IMR-90 (cell line): ENCODE data around the gene REV3L. TPM values are rescaled to one million over a fixed set of nuclear protein-coding genes. Genes with fewer than 3 reads are reported as not detected.

ENCODE experiments used
- ATAC-seq: fragments of 200-7000 bp; cut with Tn5 transposase; 2 replicates; pipeline ENCODE4 v1.9.1; 2020; ENCODE audit warnings: low read depth, mild to moderate bottlenecking, moderate library complexity
- BruUV-seq: library from RNA; stranded (reverse); fragments of 400-500 nt; replicated peaks from 2 replicates; lab custom pipeline; 2021; lab: Mats Ljungman, UMichigan
- CTCF ChIA-PET: fragments of 300-600 bp; formaldehyde crosslinking; extraction: SDS; loops from one replicate; lab custom pipeline; 2021; ENCODE audit warnings: antibody characterized with exemption; lab: Yijun Ruan, JAX
- POLR2A ChIA-PET: fragments of 300-600 bp; sonication (Branson Sonifier 250); formaldehyde crosslinking; loops from one replicate; lab custom pipeline; 2022; ENCODE audit warnings: antibody characterized with exemption; ENCODE audit not compliant: unreplicated experiment; lab: Charles Lee
- DNase-seq: peaks from one replicate; pipeline ENCODE4 v3.0.0; 2013
- H2AFZ ChIP-seq: replicated peaks from 2 replicates; pipeline ENCODE3; 2013; ENCODE audit warnings: low read length, mild to moderate bottlenecking; ENCODE audit not compliant: poor library complexity
- H2AK5ac ChIP-seq: 2 replicates; pipeline ENCODE4 v1.6.1; 2013; ENCODE audit warnings: low read depth, low read length, inconsistent platforms
- H2AK9ac ChIP-seq: replicated peaks from 2 replicates; pipeline ENCODE3; 2013; ENCODE audit warnings: mild to moderate bottlenecking, low read depth, low read length, moderate library complexity; ENCODE audit not compliant: poor library complexity
- H2BK120ac ChIP-seq: 2 replicates; pipeline ENCODE4 v1.6.1; 2013; ENCODE audit warnings: low read depth, low read length, inconsistent platforms
- H2BK15ac ChIP-seq: 3 replicates; pipeline ENCODE4 v1.6.1; 2013; ENCODE audit warnings: low read depth, low read length, inconsistent platforms
- H2BK20ac ChIP-seq: 2 replicates; pipeline ENCODE4 v1.6.1; 2013; ENCODE audit warnings: low read depth, mild to moderate bottlenecking, inconsistent platforms, low read length, moderate library complexity
- H2BK5ac ChIP-seq: 2 replicates; pipeline ENCODE4 v1.6.1; 2013; ENCODE audit warnings: mild to moderate bottlenecking, low read depth, low read length, inconsistent platforms; ENCODE audit not compliant: poor library complexity, severe bottlenecking
- H3K14ac ChIP-seq: replicated peaks from 2 replicates; pipeline ENCODE4 v1.6.1; 2013; ENCODE audit warnings: low read depth, low read length, inconsistent platforms
- H3K18ac ChIP-seq: 2 replicates; pipeline ENCODE4 v1.6.1; 2013; ENCODE audit warnings: low read depth, low read length, control low read depth
- H3K23ac ChIP-seq: 2 replicates; pipeline ENCODE4 v1.6.1; 2013; ENCODE audit warnings: low read depth, low read length, inconsistent platforms
- H3K27ac ChIP-seq: 2 replicates; pipeline ENCODE4 v1.5.1; 2013; ENCODE audit warnings: mild to moderate bottlenecking, control low read depth, low read length; ENCODE audit not compliant: insufficient read depth
- H3K27me3 ChIP-seq: 2 replicates; pipeline ENCODE4 v1.6.1; 2013; ENCODE audit warnings: low read length; ENCODE audit not compliant: control insufficient read depth, insufficient read depth
- H3K36me3 ChIP-seq: 2 replicates; pipeline ENCODE4 v1.6.1; 2013; ENCODE audit warnings: low read length, mixed read lengths; ENCODE audit not compliant: control insufficient read depth, insufficient read depth
- H3K4ac ChIP-seq: 2 replicates; pipeline ENCODE4 v1.6.1; 2013; ENCODE audit warnings: low read depth, low read length, inconsistent platforms
- H3K4me1 ChIP-seq: 2 replicates; pipeline ENCODE4 v1.6.1; 2013; ENCODE audit warnings: low read length, mixed read lengths; ENCODE audit not compliant: control insufficient read depth, insufficient read depth
- H3K4me2 ChIP-seq: 2 replicates; pipeline ENCODE4 v1.6.1; 2013; ENCODE audit warnings: low read depth, mild to moderate bottlenecking, control low read depth, low read length, moderate library complexity
- H3K4me3 ChIP-seq: 2 replicates; pipeline ENCODE4 v1.5.1; 2013; ENCODE audit warnings: low read depth, mild to moderate bottlenecking, control low read depth, low read length, moderate library complexity; ENCODE audit not compliant: insufficient read depth
- H3K56ac ChIP-seq: 2 replicates; pipeline ENCODE4 v1.6.1; 2013; ENCODE audit warnings: low read length, inconsistent platforms; ENCODE audit not compliant: insufficient read depth; ENCODE audit errors: extremely low read depth
- H3K79me1 ChIP-seq, 2 experiments: 2 replicates each; pipeline ENCODE4 v1.6.1; 2013; ENCODE audit warnings: low read length in 2 of 2, inconsistent platforms in 1 of 2, low read depth in 1 of 2
- H3K9ac ChIP-seq: 2 replicates; pipeline ENCODE4 v1.6.1; 2013; ENCODE audit warnings: low read depth, low read length, control low read depth
- H3K9me1 ChIP-seq: 2 replicates; pipeline ENCODE4 v1.6.1; 2013; ENCODE audit warnings: low read length, inconsistent platforms; ENCODE audit not compliant: insufficient read depth
- H3K9me3 ChIP-seq: 2 replicates; pipeline ENCODE4 v1.6.1; 2013; ENCODE audit warnings: low read length; ENCODE audit not compliant: control insufficient read depth, insufficient read depth
- H4K20me1 ChIP-seq: 2 replicates; pipeline ENCODE4 v1.6.1; 2013; ENCODE audit warnings: low read length, inconsistent platforms; ENCODE audit not compliant: insufficient read depth
- H4K5ac ChIP-seq: 2 replicates; pipeline ENCODE4 v1.6.1; 2013; ENCODE audit warnings: mild to moderate bottlenecking, low read depth, low read length, control low read depth
- H4K8ac ChIP-seq, 2 experiments: 2 replicates each; pipeline ENCODE4 v1.6.1; 2013; ENCODE audit warnings: low read depth in 2 of 2, low read length in 2 of 2, control low read depth in 1 of 2, inconsistent platforms in 1 of 2
- H4K91ac ChIP-seq: 2 replicates; pipeline ENCODE4 v1.6.1; 2013; ENCODE audit warnings: low read depth, low read length, inconsistent platforms; ENCODE audit not compliant: insufficient read depth
- CEBPB ChIP-seq: IDR thresholded peaks from 2 replicates; pipeline ENCODE4 v1.6.1; 2012; ENCODE audit warnings: low read depth, low read length, improper control_type of control experiment
- MXI1 ChIP-seq: IDR thresholded peaks from 2 replicates; pipeline ENCODE4 v1.6.1; 2012; ENCODE audit warnings: low read depth, mild to moderate bottlenecking, low read length, moderate library complexity, borderline replicate concordance
- SMC3 ChIP-seq: fragments of 150-350 bp; IDR thresholded peaks from 2 replicates; pipeline ENCODE4 v1.6.1; 2016; ENCODE audit warnings: low read depth, mild to moderate bottlenecking, antibody characterized with exemption, low read length, moderate library complexity
- dilution Hi-C: fragments of 300-500 bp; cut with HindIII; formaldehyde crosslinking; loops from one replicate; pipeline ENCODE4 v1.14.3; 2018; ENCODE audit warnings: low sequenced_read_pairs; ENCODE audit not compliant: unreplicated experiment
- in situ Hi-C: fragments of 300-500 bp; cut with MboI; formaldehyde crosslinking; loops from 3 replicates; pipeline ENCODE4 v1.14.3; 2019; ENCODE audit warnings: low sequenced_read_pairs, inconsistent platforms, mixed read lengths
- intact Hi-C: fragments of 100-400 bp; cut with micrococcal nuclease; formaldehyde crosslinking; loops from 2 replicates; pipeline ENCODE4 v1.10.0; 2022
- polyA plus RNA-seq, 3 experiments: library from polyadenylated mRNA; depleted of rRNA; stranded (reverse); fragments of >200 nt; gene quantifications; 2 replicates each; pipeline ENCODE4 v1.2.3, GENCODE V29; 2012; ENCODE audit warnings: low replicate concordance in 1 of 3
- total RNA-seq: library from RNA; depleted of rRNA; stranded (reverse); fragments of >200 nt; gene quantifications from 2 replicates; pipeline ENCODE4 v1.2.3, GENCODE V29; 2012

Gene REV3L
- total and polyA plus RNA-seq, 2 of the 4 experiments (the other 2 are of a cell fraction), result 7.4 to 15.4 TPM

DNA sequence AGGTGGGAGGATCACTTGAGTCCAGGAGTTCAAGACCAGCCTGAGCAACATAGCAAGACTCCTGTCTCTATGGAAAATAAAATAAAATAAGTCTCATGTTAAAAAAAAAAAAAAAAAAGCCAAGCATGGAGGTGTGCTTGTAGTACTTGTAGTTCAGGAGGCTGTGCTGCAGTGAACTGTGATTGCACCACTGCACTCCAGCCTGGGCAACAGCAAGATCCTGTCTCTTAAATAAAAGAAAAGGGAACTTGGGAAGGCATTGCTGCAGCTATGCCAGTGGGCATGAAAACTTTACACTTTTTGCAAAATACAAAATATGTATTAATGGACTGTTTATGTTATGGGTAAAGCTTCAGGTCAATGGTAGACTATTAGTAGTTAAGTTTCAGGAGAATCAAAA, 37.5 kb upstream of the REV3L start:
- no peak overlapping the region for H2AK9ac ChIP-seq
- no peak overlapping the region for H3K4me3 ChIP-seq
- H3K9ac ChIP-seq, result no peak overlapping the region
- H4K91ac ChIP-seq, result no peak overlapping the region
- no TSS peak for BruUV-seq
- no peak overlapping the region for H2AFZ ChIP-seq
- no peak overlapping the region for H2BK5ac ChIP-seq
- H2BK120ac ChIP-seq, result no peak overlapping the region
- no peaks in the 10 kb centered on the region for H4K20me1 ChIP-seq
- ATAC-seq, result no peak
- H2AK5ac ChIP-seq, result no peak overlapping the region
- no peak overlapping the region for H3K4ac ChIP-seq
- H3K23ac ChIP-seq, result no peak overlapping the region
- H4K8ac ChIP-seq, result no peak overlapping the region
- no peak overlapping the region for H3K56ac ChIP-seq
- H3K4me1 ChIP-seq, result no peaks in the 10 kb centered on the region; the same call in 1 of the 2 replicates
- in situ Hi-C loops (no loop called here), intact Hi-C loops (loop anchor here (5.0 kb wide), 1 partner anchor 33 kb away; no protein-coding TSS in a partner anchor), dilution Hi-C loops (no loop called here)
- H3K9me1 ChIP-seq, result no peaks in the 10 kb centered on the region; the same call in 1 of the 2 replicates
- H2BK20ac ChIP-seq, result no peak overlapping the region
- peaks cover 4 to 13% of the 10 kb centered on the region in 2 experiments; a peak in 3 of 4 replicates for H3K79me1 ChIP-seq
- TF ChIP-seq SMC3, result no peak
- TF ChIP-seq CEBPB, result no peak
- TF ChIP-seq MXI1, result no peak
- H3K27me3 ChIP-seq, result no peaks in the 10 kb centered on the region
- no peak overlapping the region for H3K18ac ChIP-seq
- H3K4me2 ChIP-seq, result no peak overlapping the region
- ChIA-PET POLR2A (no interaction called here), CTCF (no interaction called here)
- H2BK15ac ChIP-seq, result no peak overlapping the region
- H3K9me3 ChIP-seq, result no peaks in the 10 kb centered on the region
- DNase-seq, result no peak
- H4K5ac ChIP-seq, result no peak overlapping the region
- H3K27ac ChIP-seq, result no peak overlapping the region
- no peak overlapping the region for H3K14ac ChIP-seq
- H3K36me3 ChIP-seq, result no peaks in the 10 kb centered on the region
